Right renal cortex interstitium (tissue), 3 donors: ENCODE data around the gene HNRNPLL. TPM values are rescaled to one million over a fixed set of nuclear protein-coding genes. Genes with fewer than 3 reads are reported as not detected.

Experiments used
- DNase-seq, 3 donors: peaks; one replicate each; pipeline ENCODE4 v3.0.0-alpha.2; 2013; ENCODE audit warnings: low read depth in 3 of 3, low spot score in 2 of 3
- polyA plus RNA-seq, 3 donors: library from polyadenylated mRNA; unstranded; fragments of 120-200 nt; gene quantifications; one replicate each; pipeline ENCODE4 v1.2.1, GENCODE V29; 2013; ENCODE audit not compliant: insufficient read length in 3 of 3

The HNRNPLL gene
- polyA plus RNA-seq, 3 donors, result 74.0 to 88.9 (median 85.6) TPM

GRCh38 chr2:38533757-38534545, 68.8 kb downstream of the HNRNPLL start:
- DNase-seq, result no peak

GRCh38 chr2:38533180-38533579, 69.5 kb downstream of the HNRNPLL start:
- no peak for DNase-seq

- DNase-seq, result no peak
These were observed 70.4 kb downstream of the HNRNPLL start for GRCh38 chr2:38532366-38532765.

- no peak for DNase-seq
These were observed 73.5 kb downstream of the HNRNPLL start for GRCh38 chr2:38529208-38529607.

GRCh38 chr2:38528534-38528933, 74.2 kb downstream of the HNRNPLL start:
- DNase-seq, result no peak

- DNase-seq, result no peak
These were observed 74.7 kb downstream of the HNRNPLL start for GRCh38 chr2:38528008-38528442.

- no peak for DNase-seq
These were observed 75.3 kb downstream of the HNRNPLL start for GRCh38 chr2:38527338-38528007.

- DNase-seq, result no peak
These were observed 76.5 kb downstream of the HNRNPLL start for GRCh38 chr2:38526195-38526594.

GRCh38 chr2:38524580-38524979, 78.1 kb downstream of the HNRNPLL start:
- DNase-seq, result no peak

- no peak for DNase-seq
These were observed 78.8 kb downstream of the HNRNPLL start for GRCh38 chr2:38523728-38524437.

GRCh38 chr2:38522754-38523349, 79.9 kb downstream of the HNRNPLL start:
- DNase-seq, result no peak

- no peak for DNase-seq
These were observed 80.9 kb downstream of the HNRNPLL start for GRCh38 chr2:38521835-38522234.

GRCh38 chr2:38517284-38517683, 85.4 kb downstream of the HNRNPLL start:
- no peak for DNase-seq

- no peak for DNase-seq
These were observed 86.2 kb downstream of the HNRNPLL start for GRCh38 chr2:38516526-38516925.

- no peak for DNase-seq
These were observed 86.6 kb downstream of the HNRNPLL start for GRCh38 chr2:38516122-38516521.

GRCh38 chr2:38515155-38516074, 87.3 kb downstream of the HNRNPLL start:
- peak in 1 of 3 donors; percentile 67 for DNase-seq

- DNase-seq, result no peak
These were observed 88.0 kb downstream of the HNRNPLL start for GRCh38 chr2:38514603-38515154.

- no peak for DNase-seq
These were observed 90.5 kb downstream of the HNRNPLL start for GRCh38 chr2:38512211-38512610.
